ENCODE data around the gene PPIL4.

Gene PPIL4

GRCh38 chr6:149484733-149485700, 60.8 kb downstream of the PPIL4 start, which contains the start of gene ZC3H12D:
Gene ZC3H12D (minus strand): TSS chr6:149485014. CDS start chr6:149474543, 10,471 bp downstream.
- no peak for DNase-seq

GRCh38 chr6:149483849-149484655, 61.8 kb downstream of the PPIL4 start:
- no peak for DNase-seq

DNA sequence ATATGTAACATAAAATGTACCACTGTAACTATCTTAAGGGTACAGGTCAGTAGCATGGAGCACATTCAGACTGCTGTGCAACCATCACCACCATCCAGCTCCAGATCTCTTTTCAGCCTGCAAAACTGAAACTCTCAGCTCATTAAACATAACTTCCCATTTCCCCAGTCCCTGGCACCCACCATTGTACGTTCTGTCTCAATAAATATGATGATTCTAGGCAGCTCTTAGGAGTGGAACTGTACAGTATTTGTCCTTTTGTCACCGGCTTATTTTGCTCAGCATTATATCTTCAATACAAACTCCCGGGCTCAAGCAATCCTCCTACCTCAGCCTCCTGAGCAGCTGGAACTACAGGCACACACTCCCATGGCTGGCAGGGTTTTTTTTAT, 62.5 kb downstream of the PPIL4 start:
- no peak for DNase-seq

- no peak for DNase-seq
Measured at GRCh38 chr6:149482545-149483333, 63.1 kb downstream of the PPIL4 start.

- no peak for DNase-seq
Measured at GRCh38 chr6:149480502-149481280, 65.2 kb downstream of the PPIL4 start.

- DNase-seq, result no peak
Measured at GRCh38 chr6:149478631-149479314, 67.1 kb downstream of the PPIL4 start.

GRCh38 chr6:149477544-149477943, 68.3 kb downstream of the PPIL4 start:
- peak in 2 of 56 donors; percentile 5 to 8 for DNase-seq

GRCh38 chr6:149476789-149477455, 68.9 kb downstream of the PPIL4 start:
- no peak for DNase-seq

DNA sequence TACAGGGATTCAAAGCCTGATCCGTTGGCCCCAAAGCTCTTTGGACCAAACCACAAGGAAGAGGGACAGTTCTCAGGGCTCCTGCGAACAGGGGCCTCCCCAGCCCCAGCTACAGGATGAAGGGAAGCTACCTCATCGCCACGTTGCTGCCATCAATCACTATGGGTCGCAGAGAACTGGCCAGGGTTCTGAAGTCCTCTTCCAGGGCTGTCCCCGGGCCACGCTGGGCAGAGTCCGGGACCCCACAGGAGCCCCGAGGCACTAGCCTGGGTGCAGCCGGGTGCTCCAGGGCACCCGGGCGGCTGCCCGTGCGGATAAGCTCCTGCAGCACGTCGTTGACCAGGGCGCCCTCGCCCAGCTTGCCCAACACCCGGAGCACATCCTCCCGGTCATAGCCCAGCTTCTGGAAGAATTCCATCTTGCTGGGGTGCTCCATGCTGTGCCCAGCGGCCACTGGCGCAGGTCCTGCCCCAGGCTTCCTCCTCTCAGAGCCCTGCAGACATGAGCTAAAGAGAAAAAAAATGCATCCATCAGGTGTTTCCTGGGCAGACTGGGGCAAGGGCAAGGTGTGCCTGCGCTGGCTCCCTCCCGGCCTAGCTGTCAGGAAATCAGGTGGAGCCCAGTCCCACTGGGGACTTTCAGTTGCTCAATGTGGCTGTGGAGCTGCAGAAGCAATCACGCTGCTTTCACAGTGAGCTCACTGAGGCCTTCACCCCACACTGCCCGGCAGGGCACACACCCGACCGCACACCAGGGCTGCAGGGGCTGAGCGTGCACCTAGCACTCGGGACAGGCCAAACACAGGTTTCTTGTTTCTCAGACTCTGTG, 71.5 kb downstream of the PPIL4 start:
- DNase-seq, result no peak

- no peak for DNase-seq
Measured at GRCh38 chr6:149473080-149474052, 72.5 kb downstream of the PPIL4 start.

GRCh38 chr6:149472241-149472640, 73.6 kb downstream of the PPIL4 start:
- no peak for DNase-seq

DNA sequence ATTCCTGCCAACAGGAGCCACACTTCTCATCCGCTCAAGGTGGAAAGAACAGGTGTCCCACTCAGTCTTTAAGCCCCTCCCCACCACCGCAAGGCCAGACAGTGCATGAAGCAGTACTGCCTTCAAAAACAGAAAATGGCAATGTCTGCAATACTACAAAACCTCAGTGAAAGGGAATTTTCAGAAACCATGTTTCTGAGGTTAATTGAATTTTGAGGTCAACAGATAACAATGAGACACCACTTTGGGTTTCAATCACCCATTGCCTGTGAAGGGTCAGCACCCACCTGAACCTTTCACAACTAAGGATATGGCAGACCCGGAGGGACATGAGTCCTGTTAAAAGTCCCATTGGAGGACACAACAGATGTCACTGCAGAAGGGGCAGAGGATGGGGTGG, 74.0 kb downstream of the PPIL4 start:
- DNase-seq, result no peak

- DNase-seq, result no peak
Measured at GRCh38 chr6:149470948-149471347, 74.9 kb downstream of the PPIL4 start.

GRCh38 chr6:149468179-149468578, 77.7 kb downstream of the PPIL4 start:
- no peak for DNase-seq

DNA sequence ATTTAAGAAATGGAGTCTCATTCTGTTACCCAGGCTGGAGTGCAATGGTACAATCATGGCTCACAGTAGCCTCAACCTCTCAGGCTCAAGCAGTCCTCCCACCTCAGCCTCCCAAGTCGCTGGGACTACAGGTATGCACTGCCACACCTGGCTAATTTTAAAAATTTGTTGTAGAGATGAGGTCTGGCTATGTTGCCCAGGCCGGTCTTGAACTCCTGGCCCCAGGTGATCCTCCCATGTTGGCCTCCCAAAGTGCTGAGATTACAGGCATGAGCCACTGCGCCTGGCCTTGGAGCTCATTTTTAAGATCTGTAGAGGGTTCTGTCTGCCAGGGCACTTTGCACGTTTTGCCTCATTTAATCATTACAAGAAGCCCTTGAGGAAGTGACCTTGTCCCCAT, 78.6 kb downstream of the PPIL4 start:
- DNase-seq, result no peak

DNA sequence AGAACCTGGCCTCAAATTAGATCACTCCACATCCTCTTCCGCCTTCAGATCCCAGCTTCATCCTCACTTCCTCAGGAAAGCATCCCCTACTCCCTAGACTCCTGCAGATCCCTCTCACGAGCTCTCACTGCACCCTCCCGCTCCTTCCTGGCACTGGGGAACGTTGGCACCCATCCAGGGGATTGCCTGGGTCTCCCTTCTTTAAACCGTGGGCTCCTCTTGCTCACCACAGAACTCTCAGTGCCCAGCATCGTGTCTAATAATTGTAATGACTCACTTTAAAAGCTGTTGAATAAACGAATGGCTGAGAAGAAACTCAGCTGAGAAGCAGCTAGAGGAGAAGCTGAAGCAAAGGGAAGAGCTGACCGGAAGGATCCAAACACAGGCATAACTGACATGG, 81.4 kb downstream of the PPIL4 start:
- no peak for DNase-seq

GRCh38 chr6:149463781-149464180, 82.1 kb downstream of the PPIL4 start:
- no peak for DNase-seq

All from amygdala (tissue), 56 donors.